Right ventricle myocardium inferior (tissue), 1 donor: Measurements from ENCODE around the gene TSFM. TPM values are rescaled to one million over a fixed set of nuclear protein-coding genes. Genes with fewer than 3 reads are reported as not detected.

Experiments used
- ATAC-seq: fragments of 200-7000 bp; cut with Tn5 transposase; one replicate; pipeline ENCODE4 v1.9.1; 2020; ENCODE audit warnings: mild to moderate bottlenecking, moderate library complexity
- DNase-seq: peaks from one replicate; pipeline ENCODE4 v3.0.0; 2021; ENCODE audit errors: missing footprints
- intact Hi-C: fragments of 100-400 bp; cut with DNase I; formaldehyde crosslinking; loops from one replicate; pipeline ENCODE4 v1.11.0; 2022
- total RNA-seq: library from RNA; stranded (reverse); fragmentation: NEBNext Ultra II Directional; extraction: Animal tissue kit (Norgen Biotek cat#: 25700); gene quantifications from one replicate; pipeline ENCODE4 v1.2.1, GENCODE V29; 2021
- donor health status: DM: no; HTN: yes; CAD: no; lungs with severe emphysema.

TSFM gene
- total RNA-seq, 1 donor from 2014 or later: 48.2 TPM

GRCh38 chr12:57759360-57759980 is 23.1 kb upstream of the TSFM start:
- DNase-seq (no peak), ATAC-seq (no peak)
- intact Hi-C loops: no loop called here

- intact Hi-C loops: no loop called here
- ATAC-seq: no peak
- no peak for DNase-seq
Observed at GRCh38 chr12:57760347-57760982, 22.1 kb upstream of the TSFM start.

DNA sequence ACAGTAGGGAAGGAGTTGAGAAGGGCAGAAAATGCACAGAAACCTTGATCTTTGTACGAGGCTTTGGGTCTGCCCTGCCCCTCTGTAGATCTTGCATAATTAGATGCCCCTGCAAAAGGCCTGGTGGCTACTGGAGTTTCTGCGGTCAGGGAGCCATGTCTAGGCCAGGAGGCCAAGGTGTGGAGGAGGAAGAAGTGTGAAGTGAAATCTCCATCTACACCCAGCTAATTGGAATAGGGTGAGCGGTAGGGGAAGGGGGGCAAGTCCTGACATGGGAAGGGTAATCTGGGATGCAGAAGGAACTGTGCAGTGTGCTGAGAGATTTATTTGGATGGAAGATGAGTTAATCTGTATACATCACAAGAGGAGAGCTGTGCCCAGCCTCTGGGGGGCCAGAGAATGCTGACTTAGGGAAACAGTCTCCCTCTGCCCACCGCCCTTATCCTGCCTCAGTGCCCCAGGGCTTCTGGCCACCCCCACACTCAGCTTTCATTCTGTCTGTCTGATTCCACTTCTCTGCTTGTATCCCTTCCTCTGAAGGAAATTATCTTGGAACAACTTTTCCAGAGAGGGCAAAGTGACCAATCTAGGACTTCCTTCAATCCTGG is 21.1 kb upstream of the TSFM start:
- intact Hi-C loops: no loop called here
- DNase-seq (no peak), ATAC-seq (no peak)

GRCh38 chr12:57762463-57762862 is 20.1 kb upstream of the TSFM start:
- DNase-seq (no peak), ATAC-seq (no peak)
- intact Hi-C loops: no loop called here

DNA sequence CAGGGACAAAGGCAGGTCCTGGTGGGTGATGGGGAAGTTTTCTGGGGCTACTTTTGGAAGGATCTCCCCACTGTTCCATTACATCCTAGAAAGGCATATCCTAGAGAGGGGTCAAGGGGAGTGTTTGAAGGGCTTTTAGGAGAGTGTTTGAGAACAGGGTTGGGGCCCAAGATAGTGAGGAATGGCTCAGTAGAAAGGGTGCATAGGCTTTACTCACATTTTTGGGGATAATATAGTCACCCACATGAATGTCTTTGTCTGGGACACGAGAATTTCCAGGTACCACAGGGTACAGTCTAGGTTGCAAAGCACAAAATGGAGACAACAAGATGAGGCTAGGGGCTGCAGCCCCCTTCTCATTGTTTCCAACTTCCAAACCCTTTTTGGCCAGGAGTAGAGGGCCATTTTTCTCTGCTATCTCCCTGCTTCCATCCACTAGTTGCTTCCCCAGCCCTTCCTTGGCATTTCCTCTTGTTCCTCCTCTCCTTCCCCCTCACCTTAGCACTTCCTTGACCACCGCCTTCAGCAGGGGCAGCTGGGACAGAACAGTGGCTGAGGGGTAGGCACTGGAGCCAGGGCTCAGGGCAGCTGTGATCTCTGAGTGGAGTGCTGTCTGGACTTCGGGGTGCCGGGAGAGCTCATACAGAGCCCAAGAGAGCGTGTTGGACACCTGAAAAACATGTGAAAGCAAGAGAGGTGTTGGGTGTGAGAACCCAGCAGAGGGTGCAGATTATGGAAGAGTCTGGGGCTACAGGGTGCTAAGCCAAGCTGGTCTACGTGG is 18.5 kb upstream of the TSFM start:
- intact Hi-C loops: no loop called here
- ATAC-seq (no peak), DNase-seq (no peak)

- intact Hi-C loops: no loop called here
- ATAC-seq (no peak), DNase-seq (no peak)
Observed at GRCh38 chr12:57764662-57765002, 18.0 kb upstream of the TSFM start.

DNA sequence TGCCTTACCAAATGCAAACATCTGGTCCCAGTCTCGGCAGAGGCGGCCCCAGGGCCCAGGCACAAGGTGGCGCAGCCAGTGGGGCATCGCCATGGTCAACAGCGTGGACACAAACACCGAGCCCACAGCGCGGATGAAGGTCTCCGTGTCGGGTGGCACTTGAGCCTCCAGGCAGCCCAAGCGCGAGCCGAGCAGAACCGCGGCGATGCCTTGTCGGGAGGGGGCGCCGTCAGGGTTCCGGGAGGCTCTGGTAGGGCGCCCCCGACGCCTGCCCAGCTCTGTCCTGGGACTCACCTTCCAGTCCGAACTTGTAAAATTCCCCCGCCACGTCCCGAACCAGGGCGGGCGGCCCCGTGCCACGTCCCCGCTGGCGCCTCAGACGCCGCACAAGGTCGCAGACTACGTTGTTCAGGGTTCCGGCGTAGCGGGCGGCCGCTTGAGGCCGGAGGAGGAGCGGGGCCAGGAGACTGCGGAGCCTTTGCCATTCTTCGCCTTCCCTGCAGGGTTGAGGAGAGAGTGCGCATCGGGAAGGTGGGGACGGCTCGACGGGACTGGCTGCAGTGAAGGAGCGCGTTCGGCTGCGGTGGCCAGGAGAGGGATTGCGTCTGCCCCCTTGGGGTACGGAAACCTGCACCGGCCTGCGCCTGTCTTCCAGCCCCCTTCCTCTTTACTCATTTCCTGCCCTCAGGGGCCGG is 17.4 kb upstream of the TSFM start:
- DNase-seq (peak; percentile 67), ATAC-seq (peak; percentile 55)
- intact Hi-C loops: no loop called here

DNA sequence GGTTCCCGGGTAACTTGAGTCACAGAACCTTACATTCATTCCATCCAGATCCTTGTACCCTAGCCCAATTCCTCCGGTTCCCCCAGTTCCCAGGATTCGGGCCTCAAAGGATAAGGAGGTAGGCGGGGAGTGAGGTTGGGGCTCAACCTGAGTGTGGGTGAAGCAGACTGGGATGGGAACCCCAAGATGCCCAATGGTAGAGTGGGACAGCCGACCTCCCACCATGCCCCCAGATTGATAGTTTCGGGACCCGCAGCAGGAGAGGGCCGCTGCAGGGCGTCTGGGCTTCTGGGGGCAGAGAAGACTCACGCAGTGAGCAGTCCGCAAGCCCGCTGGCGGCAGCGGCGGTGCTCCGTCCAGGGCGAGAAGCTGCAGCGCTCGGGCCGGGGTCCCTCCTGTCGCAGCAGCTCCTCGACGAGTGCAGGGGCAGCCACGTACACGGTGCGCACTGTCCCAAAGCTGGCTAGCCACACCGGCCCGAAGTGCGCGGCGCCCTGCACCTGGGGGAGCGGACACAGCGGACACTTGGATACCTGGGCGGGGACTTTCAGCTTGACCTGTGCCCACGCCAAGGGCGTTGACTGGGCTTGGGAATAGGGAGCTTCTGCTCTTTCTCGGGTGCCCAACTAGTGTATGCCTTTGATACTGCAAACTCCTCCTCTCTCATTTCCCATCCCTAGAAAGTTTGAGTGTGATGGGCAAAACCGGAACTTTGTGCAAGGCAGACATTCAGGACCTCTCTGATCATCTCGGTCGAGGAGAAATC is 16.7 kb upstream of the TSFM start:
- intact Hi-C loops: no loop called here

DNA sequence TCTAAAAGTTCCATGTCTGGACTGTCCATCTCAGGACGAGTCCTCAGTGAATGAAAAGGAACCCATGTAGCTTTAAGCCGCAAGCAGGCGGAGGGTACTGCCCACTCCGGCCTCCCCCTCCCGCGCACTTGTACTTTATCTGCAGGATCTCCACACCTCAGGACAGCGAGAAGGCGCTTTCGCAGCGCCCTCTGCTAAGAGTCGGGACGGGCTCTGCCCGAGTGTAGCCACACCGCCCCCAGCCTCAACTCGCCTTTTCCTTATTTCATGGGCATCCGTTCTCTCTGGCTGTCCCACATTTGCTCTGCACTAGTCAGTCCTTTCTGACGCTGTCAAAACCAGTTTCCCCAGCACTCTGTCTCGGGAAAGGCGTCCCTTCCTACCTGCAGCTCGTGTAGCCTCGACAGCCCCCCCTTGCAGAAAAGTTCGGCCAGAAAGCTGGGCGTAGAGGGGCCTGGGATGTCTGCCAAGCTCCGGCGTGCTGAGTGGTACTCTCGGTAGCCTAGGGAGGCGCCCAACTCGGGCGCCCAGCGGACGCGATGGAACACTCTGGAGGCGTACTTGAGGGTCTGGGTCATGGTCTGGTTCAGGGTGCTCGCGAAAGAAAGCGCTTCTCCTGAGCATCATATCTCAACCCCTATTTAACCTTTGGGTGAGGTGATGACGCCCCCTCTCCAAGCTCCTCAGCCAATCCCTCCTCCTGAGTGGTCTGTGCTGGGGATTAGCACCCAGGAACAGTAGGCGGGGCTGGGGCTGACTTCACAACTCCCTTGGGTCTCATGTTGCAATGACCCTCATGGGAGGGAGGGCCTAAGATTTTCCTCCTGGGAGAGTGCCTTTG is 15.9 kb upstream of the TSFM start, which contains the start of gene CYP27B1:
TSS of gene CYP27B1 (minus strand) at position 615 of the 841 bp plus-strand sequence. CDS start at position 578, 37 bp downstream.
- DNase-seq (peak; percentile 72), ATAC-seq (no peak)
- intact Hi-C loops: no loop called here

More for the DNA sequence above, 16.7 kb upstream of the TSFM start:
- no peak for ATAC-seq
- peak; percentile 70 for DNase-seq

GRCh38 chr12:57767305-57767698 is 15.3 kb upstream of the TSFM start:
- intact Hi-C loops: no loop called here
- DNase-seq (no peak), ATAC-seq (no peak)

- ATAC-seq: no peak
- intact Hi-C loops: no loop called here
- no peak for DNase-seq
Observed at GRCh38 chr12:57767876-57768275, 14.7 kb upstream of the TSFM start.

DNA sequence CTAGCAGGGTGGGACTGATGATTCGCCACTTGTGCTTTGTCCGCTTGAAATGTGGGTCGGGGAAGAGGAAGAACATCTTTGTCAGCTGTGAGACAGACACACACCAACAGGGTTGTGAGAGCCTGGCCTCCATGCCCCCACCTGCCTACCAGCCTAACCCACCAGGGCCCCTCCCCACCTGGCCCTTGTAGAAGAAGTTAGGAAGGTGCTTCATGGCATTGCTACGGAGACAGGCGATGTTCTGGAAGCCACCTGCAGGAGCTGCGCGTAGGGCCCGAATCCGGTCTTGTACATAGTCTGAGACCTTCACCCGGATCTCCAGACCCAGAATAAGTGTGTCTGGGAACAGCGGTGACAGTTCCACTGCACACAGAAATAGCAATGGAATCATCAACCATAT is 13.0 kb upstream of the TSFM start:
- DNase-seq (no peak), ATAC-seq (no peak)
- intact Hi-C loops: no loop called here

- intact Hi-C loops: no loop called here
- ATAC-seq: no peak
- no peak for DNase-seq
Observed at GRCh38 chr12:57770734-57771133, 11.9 kb upstream of the TSFM start.

GRCh38 chr12:57771236-57771872 is 11.2 kb upstream of the TSFM start:
- ATAC-seq (peak; percentile 78), DNase-seq (peak; percentile 92)
- intact Hi-C loops: no loop called here

DNA sequence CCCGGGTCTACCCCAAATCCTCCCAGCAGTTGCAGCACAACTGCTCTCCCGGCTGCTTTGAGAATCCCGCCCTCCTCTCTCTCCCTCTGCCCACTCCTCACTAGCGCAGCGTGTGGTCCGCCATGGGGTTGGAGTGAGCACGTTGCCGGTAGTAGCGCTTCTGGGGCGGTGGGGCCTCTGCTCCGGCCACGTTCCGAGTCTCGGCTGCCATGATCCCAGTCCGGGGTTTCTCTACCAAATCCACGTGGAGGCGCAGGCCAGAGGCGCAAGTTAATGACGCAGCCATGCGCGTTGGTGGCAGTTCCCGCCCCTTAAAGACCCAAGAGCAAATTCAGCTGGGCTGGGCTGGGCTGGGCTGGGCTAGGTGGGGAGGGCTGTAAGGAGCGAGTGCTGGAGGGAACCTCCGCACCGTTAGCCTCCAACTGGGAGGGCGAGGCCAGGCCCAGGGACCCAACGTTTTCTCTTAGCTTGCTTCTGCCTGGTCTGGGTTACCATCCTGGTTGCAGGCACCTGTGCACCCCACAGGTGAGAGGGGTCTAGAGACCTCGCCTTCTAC is 10.6 kb upstream of the TSFM start, which contains the start of gene METTL1:
TSS of gene METTL1 (minus strand) at position 233 of the 556 bp plus-strand sequence. CDS start at position 211, 22 bp downstream.
- peak; percentile 96 for ATAC-seq
- DNase-seq: peak; percentile 97
- intact Hi-C loops: no loop called here

- ATAC-seq (peak; percentile 61), DNase-seq (peak; percentile 76)
- intact Hi-C loops: no loop called here
Observed at GRCh38 chr12:57772429-57773322, 9.9 kb upstream of the TSFM start, which contains the start of gene EEF1AKMT3. Gene EEF1AKMT3 (plus strand): TSS chr12:57772614. CDS start chr12:57772725, 111 bp downstream.
